HepG2 (cell line): ENCODE results near the gene ESRRB. TPM values are rescaled to one million over a fixed set of nuclear protein-coding genes. Genes with fewer than 3 reads are reported as not detected.

Source experiments
- ATAC-seq: fragments of 200-7000 bp; cut with Tn5 transposase; 3 replicates; pipeline ENCODE4 v1.9.1; 2020; ENCODE audit warnings: mild to moderate bottlenecking, moderate library complexity
- BruUV-seq: library from RNA; stranded (reverse); fragments of 400-500 nt; replicated peaks from 2 replicates; lab custom pipeline; 2021; lab: Mats Ljungman, UMichigan
- CTCF ChIA-PET: fragments of 300-600 bp; formaldehyde crosslinking; extraction: SDS; loops from one replicate; lab custom pipeline; 2021; ENCODE audit warnings: low total read pairs, inconsistent platforms, low intra/inter-chr PET ratio; lab: Yijun Ruan, JAX
- POLR2A ChIA-PET: fragments of 350-600 bp; sonication (Branson Sonifier 250); formaldehyde crosslinking; loops from one replicate; lab custom pipeline; 2020; ENCODE audit warnings: antibody characterized with exemption, inconsistent platforms; lab: Yijun Ruan, JAX
- DNase-seq: peaks from one replicate; pipeline ENCODE4 v3.0.0-alpha.2; 2015; ENCODE audit warnings: low spot score
- FAIRE-seq: peaks from 3 replicates; lab custom pipeline; 2011; peaks lifted over from hg19 to GRCh38; lab: Jason Lieb, UNC
- H2AFZ ChIP-seq: one replicate; pipeline ENCODE4 v1.6.1; 2011; ENCODE audit warnings: low read length, inconsistent platforms
- H3K27ac ChIP-seq: fragments of 300-600 bp; 3 replicates; pipeline ENCODE4 v1.8.0; 2011; ENCODE audit warnings: mixed run types, mild to moderate bottlenecking, mixed read lengths, low read length, inconsistent platforms; ENCODE audit not compliant: insufficient read depth; ENCODE audit errors: extremely low read length
- H3K27me3 ChIP-seq, 2 experiments: fragments of 200-600 bp in 1 of 2; 2 replicates in 1 of 2; 3 replicates in 1 of 2; pipeline versions ENCODE4 v1.6.0 to v1.8.0; 2011; ENCODE audit warnings: low read length in 2 of 2, mild to moderate bottlenecking in 2 of 2, moderate library complexity in 2 of 2, inconsistent platforms in 1 of 2; ENCODE audit not compliant: insufficient read depth in 2 of 2, control insufficient read depth in 1 of 2
- H3K36me3 ChIP-seq, 2 experiments: fragments of 200-600 bp in 1 of 2; replicated peaks in 1 of 2; 2 replicates in 1 of 2; 3 replicates in 1 of 2; pipeline versions ENCODE4 v1.5.1 to v1.8.0; 2011; ENCODE audit warnings: low read length in 2 of 2, inconsistent platforms in 1 of 2; ENCODE audit not compliant: insufficient read depth in 2 of 2, control insufficient read depth in 1 of 2
- H3K4me1 ChIP-seq: 2 replicates; pipeline ENCODE4 v1.5.1; 2012; ENCODE audit warnings: low read length, inconsistent platforms; ENCODE audit not compliant: insufficient read depth
- H3K4me2 ChIP-seq: 2 replicates; pipeline ENCODE4 v1.6.0; 2011; ENCODE audit warnings: low read depth, low read length, inconsistent platforms
- H3K4me3 ChIP-seq, 3 experiments: fragments of 200-600 bp in 1 of 3; sonication (generic), shearing (Covaris generic) in 1 of 3; replicated peaks in 1 of 3; 2 replicates each; pipeline ENCODE4 v1.5.1; 2011 to 2016; ENCODE audit warnings: low read length in 3 of 3, inconsistent platforms in 2 of 3, low read depth in 2 of 3, mild to moderate bottlenecking in 2 of 3, control low read depth in 1 of 3, mixed read lengths in 1 of 3; ENCODE audit not compliant: insufficient read depth in 1 of 3
- H3K79me2 ChIP-seq: one replicate; pipeline ENCODE4 v1.6.1; 2011; ENCODE audit warnings: low read length, inconsistent platforms; ENCODE audit not compliant: insufficient read depth
- H3K9ac ChIP-seq: 2 replicates; pipeline ENCODE4 v1.6.0; 2011; ENCODE audit warnings: mild to moderate bottlenecking, low read depth, low read length, inconsistent platforms; ENCODE audit not compliant: insufficient read depth
- H3K9me3 ChIP-seq: 2 replicates; pipeline ENCODE4 v1.5.1; 2012; ENCODE audit warnings: mild to moderate bottlenecking, low read length
- H4K20me1 ChIP-seq: 2 replicates; pipeline ENCODE4 v1.6.0; 2011; ENCODE audit warnings: inconsistent platforms, mild to moderate bottlenecking, low read length, moderate library complexity; ENCODE audit not compliant: insufficient read depth
- ARNT ChIP-seq: fragments of 450-650 bp; IDR thresholded peaks from 2 replicates; pipeline ENCODE4 v1.6.1; 2017
- CEBPB ChIP-seq: IDR thresholded peaks from 2 replicates; pipeline ENCODE4 v1.6.1; 2011; ENCODE audit warnings: low read depth, low read length, improper control_type of control experiment, borderline replicate concordance
- CEBPG ChIP-seq: IDR thresholded peaks from 2 replicates; pipeline ENCODE4 v1.6.1; 2016
- HDAC1 ChIP-seq: sonication (generic); formaldehyde crosslinking; IDR thresholded peaks from 2 replicates; pipeline ENCODE4 v1.5.1; 2020; ENCODE audit warnings: mild to moderate bottlenecking, missing genetic modification reagents
- STAG1 ChIP-seq: sonication (generic); formaldehyde crosslinking; IDR thresholded peaks from 2 replicates; pipeline ENCODE4 v1.4.0; 2020; ENCODE audit warnings: missing genetic modification reagents
- ZNF790 ChIP-seq: sonication (generic); formaldehyde crosslinking; IDR thresholded peaks from 2 replicates; pipeline ENCODE4 v1.8.0; 2022; ENCODE audit warnings: missing genetic modification reagents, mild to moderate bottlenecking, borderline replicate concordance
- ZZZ3 ChIP-seq: sonication (generic); formaldehyde crosslinking; IDR thresholded peaks from 2 replicates; pipeline ENCODE4 v1.4.0; 2020; ENCODE audit warnings: missing genetic modification reagents, mild to moderate bottlenecking, borderline replicate concordance
- WGBS: methylation state at CpG from one replicate; pipeline ENCODE4 v1.1.6; 2017; ENCODE audit warnings: low lambda C conversion rate; 5-methylcytosine and 5-hydroxymethylcytosine counted together
- in situ Hi-C: cut with HindIII; loops from 2 replicates; pipeline ENCODE4 v1.10.0; 2017; ENCODE audit warnings: low pct_unique_long_range_greater_than_20kb; ENCODE audit not compliant: extremely low pct_ligation_motif_present
- intact Hi-C: fragments of 100-400 bp; cut with micrococcal nuclease; formaldehyde crosslinking; loops from one replicate; pipeline ENCODE4 v1.10.0; 2022; ENCODE audit not compliant: unreplicated experiment
- polyA plus RNA-seq, 8 experiments: library from polyadenylated mRNA; depleted of rRNA in 3 of 8; stranded (reverse) in 7 of 8; unstranded in 1 of 8; fragments of >200 nt; fragmentation: Illumina TruSeq in 4 of 8; extraction: Trizol in 4 of 8; gene quantifications; 2 replicates each; pipeline versions ENCODE4 v1.2.1 to v1.2.3, GENCODE V29; 2011 to 2016; ENCODE audit warnings: low read depth in 4 of 8, missing spikeins in 1 of 8, mixed read lengths in 1 of 8; ENCODE audit not compliant: insufficient read depth in 1 of 8
- total RNA-seq, 5 experiments: library from RNA; depleted of rRNA; stranded (reverse); fragments of >200 nt; fragmentation: Illumina TruSeq; extraction: Trizol; gene quantifications; 2 replicates each; pipeline ENCODE4 v1.2.3, GENCODE V29; 2016; ENCODE audit warnings: low read depth in 1 of 5
- TF ChIP-seq, protein P1 (sequence below): sonication (generic); formaldehyde crosslinking; IDR thresholded peaks from 2 replicates; pipeline ENCODE4 v1.5.1; 2020; ENCODE audit warnings: mild to moderate bottlenecking, missing genetic modification reagents, borderline replicate concordance
- TF ChIP-seq, protein P2 (sequence below): sonication (generic); formaldehyde crosslinking; IDR thresholded peaks from 2 replicates; pipeline ENCODE4 v1.8.0; 2022; ENCODE audit warnings: missing genetic modification reagents, mild to moderate bottlenecking, moderate library complexity, borderline replicate concordance
- TF ChIP-seq, protein P3 (sequence below): sonication (generic); formaldehyde crosslinking; IDR thresholded peaks from 2 replicates; pipeline ENCODE4 v1.5.0; 2020; ENCODE audit warnings: mild to moderate bottlenecking, missing genetic modification reagents, moderate library complexity
- TF ChIP-seq, protein P4 (sequence below): sonication (generic); formaldehyde crosslinking; IDR thresholded peaks from 2 replicates; pipeline ENCODE4 v1.5.1; 2020; ENCODE audit warnings: missing genetic modification reagents, mild to moderate bottlenecking, borderline replicate concordance

Gene ESRRB
- total and polyA plus RNA-seq, 2 of the 13 experiments (the other 11 are each of a cell fraction or from before 2014, with no cell fraction given) = 0.04 to 0.33 TPM

DNA sequence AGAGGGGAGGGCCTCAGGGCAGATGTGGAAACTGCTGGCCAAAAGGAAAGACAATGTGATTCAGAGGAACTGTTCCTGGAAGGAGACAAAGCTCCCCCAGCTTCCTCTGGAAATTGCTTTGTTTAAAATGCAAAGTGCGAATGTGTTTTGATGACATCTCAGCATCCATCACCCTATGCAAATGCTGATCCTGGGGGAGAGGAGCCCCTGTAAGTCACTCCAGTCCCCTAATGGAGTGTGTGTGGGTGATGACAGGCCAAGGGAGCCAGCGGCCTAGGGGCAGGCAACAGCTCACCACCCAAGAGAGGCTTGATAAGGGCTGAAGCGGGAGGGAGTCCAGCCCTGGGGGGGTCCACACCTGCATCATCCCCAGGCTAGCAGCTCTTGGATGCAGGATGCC, 134.2 kb downstream of the ESRRB start (continued):
- TF ChIP-seq HDAC1 (CRISPR knock-in tag) = no peak

DNA sequence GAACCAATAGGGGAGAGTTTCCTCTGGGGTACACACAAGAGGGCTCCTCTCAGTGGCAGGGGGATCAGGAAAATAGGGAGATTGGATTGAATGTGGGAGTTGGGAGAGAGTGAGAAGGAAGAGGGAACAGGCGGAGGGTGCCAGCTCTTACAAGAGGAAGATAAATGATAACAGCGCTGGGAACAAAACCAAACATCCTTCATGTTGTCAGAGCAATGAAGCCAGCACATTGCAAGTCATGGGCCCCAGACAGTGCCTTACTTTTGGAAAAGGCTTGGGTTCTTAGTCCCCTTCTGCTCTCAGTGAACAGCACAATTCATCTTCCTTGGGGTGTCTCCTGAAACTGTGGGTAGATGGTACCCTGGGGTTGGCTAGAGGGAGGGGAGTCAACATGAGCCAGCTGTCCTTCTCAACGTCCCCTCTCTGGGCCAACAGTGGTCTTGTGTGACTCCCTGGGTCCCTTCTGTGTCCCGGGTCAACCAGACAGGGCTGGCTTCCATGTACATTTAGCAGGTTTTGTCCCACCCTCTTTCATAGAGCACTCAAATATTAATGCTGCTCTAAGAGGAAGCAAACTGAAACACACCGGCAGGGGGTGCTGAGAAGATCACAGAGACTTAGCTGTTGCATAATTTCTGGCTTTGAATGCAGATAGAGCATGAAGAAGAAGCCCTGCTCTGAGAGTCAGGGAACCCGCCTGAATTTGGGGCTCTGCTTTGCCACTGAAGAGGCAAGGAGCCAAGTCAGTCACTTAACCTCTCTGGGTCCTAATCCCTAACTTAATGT, 138.5 kb downstream of the ESRRB start:
- H3K36me3 ChIP-seq = no peaks in the 10 kb centered on the region
- H3K79me2 ChIP-seq = no peaks in the 10 kb centered on the region
- no peaks in the 10 kb centered on the region for H3K4me1 ChIP-seq
- no peaks in the 10 kb centered on the region for H3K9me3 ChIP-seq
- DNase-seq (peak; percentile 58), ATAC-seq (peak; percentile 76), FAIRE-seq (peak; percentile 44)
- POLR2A ChIA-PET = no interaction called here
- no peak overlapping the region for H3K4me2 ChIP-seq
- H3K27me3 ChIP-seq = peaks cover 0 to 13% of the 10 kb centered on the region in 2 experiments; a peak in 3 of 5 replicates
- no peak overlapping the region for H3K4me3 ChIP-seq
- H2AFZ ChIP-seq = no peak overlapping the region
- intact Hi-C loops (loop anchor here (1.0 kb wide), 1 partner anchor 131 kb away; no protein-coding TSS in a partner anchor), in situ Hi-C loops (loop anchor here (5.0 kb wide), 1 partner anchor 133 kb away; no protein-coding TSS in a partner anchor)
- BruUV-seq = no TSS peak
- no peaks in the 10 kb centered on the region for H4K20me1 ChIP-seq
- CTCF ChIA-PET = interaction anchor here (1.8 to 2.4 kb wide), 2 partner anchors 130 to 133 kb away, joined by 4 to 12 read pairs; no protein-coding TSS in a partner anchor
- no peak overlapping the region for H3K27ac ChIP-seq
- 3% methylated on average over 4 of the region's 6 CpGs for WGBS
- H3K9ac ChIP-seq = no peak overlapping the region
- TF ChIP-seq, protein P1, sequence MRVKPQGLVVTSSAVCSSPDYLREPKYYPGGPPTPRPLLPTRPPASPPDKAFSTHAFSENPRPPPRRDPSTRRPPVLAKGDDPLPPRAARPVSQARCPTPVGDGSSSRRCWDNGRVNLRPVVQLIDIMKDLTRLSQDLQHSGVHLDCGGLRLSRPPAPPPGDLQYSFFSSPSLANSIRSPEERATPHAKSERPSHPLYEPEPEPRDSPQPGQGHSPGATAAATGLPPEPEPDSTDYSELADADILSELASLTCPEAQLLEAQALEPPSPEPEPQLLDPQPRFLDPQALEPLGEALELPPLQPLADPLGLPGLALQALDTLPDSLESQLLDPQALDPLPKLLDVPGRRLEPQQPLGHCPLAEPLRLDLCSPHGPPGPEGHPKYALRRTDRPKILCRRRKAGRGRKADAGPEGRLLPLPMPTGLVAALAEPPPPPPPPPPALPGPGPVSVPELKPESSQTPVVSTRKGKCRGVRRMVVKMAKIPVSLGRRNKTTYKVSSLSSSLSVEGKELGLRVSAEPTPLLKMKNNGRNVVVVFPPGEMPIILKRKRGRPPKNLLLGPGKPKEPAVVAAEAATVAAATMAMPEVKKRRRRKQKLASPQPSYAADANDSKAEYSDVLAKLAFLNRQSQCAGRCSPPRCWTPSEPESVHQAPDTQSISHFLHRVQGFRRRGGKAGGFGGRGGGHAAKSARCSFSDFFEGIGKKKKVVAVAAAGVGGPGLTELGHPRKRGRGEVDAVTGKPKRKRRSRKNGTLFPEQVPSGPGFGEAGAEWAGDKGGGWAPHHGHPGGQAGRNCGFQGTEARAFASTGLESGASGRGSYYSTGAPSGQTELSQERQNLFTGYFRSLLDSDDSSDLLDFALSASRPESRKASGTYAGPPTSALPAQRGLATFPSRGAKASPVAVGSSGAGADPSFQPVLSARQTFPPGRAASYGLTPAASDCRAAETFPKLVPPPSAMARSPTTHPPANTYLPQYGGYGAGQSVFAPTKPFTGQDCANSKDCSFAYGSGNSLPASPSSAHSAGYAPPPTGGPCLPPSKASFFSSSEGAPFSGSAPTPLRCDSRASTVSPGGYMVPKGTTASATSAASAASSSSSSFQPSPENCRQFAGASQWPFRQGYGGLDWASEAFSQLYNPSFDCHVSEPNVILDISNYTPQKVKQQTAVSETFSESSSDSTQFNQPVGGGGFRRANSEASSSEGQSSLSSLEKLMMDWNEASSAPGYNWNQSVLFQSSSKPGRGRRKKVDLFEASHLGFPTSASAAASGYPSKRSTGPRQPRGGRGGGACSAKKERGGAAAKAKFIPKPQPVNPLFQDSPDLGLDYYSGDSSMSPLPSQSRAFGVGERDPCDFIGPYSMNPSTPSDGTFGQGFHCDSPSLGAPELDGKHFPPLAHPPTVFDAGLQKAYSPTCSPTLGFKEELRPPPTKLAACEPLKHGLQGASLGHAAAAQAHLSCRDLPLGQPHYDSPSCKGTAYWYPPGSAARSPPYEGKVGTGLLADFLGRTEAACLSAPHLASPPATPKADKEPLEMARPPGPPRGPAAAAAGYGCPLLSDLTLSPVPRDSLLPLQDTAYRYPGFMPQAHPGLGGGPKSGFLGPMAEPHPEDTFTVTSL (CRISPR knock-in tag) = no peak
- TF ChIP-seq CEBPG (peak; percentile 88), ZNF790 (CRISPR knock-in tag) (no peak), CEBPB (peak; percentile 79), ARNT (no peak), ZZZ3 (no peak), STAG1 (CRISPR knock-in tag) (0 out of 2 replicates have a peak, but pooled peaks have one; percentile 20)
- TF ChIP-seq, protein P2, sequence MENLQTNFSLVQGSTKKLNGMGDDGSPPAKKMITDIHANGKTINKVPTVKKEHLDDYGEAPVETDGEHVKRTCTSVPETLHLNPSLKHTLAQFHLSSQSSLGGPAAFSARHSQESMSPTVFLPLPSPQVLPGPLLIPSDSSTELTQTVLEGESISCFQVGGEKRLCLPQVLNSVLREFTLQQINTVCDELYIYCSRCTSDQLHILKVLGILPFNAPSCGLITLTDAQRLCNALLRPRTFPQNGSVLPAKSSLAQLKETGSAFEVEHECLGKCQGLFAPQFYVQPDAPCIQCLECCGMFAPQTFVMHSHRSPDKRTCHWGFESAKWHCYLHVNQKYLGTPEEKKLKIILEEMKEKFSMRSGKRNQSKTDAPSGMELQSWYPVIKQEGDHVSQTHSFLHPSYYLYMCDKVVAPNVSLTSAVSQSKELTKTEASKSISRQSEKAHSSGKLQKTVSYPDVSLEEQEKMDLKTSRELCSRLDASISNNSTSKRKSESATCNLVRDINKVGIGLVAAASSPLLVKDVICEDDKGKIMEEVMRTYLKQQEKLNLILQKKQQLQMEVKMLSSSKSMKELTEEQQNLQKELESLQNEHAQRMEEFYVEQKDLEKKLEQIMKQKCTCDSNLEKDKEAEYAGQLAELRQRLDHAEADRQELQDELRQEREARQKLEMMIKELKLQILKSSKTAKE (CRISPR knock-in tag) = no peak
- TF ChIP-seq, protein P3, sequence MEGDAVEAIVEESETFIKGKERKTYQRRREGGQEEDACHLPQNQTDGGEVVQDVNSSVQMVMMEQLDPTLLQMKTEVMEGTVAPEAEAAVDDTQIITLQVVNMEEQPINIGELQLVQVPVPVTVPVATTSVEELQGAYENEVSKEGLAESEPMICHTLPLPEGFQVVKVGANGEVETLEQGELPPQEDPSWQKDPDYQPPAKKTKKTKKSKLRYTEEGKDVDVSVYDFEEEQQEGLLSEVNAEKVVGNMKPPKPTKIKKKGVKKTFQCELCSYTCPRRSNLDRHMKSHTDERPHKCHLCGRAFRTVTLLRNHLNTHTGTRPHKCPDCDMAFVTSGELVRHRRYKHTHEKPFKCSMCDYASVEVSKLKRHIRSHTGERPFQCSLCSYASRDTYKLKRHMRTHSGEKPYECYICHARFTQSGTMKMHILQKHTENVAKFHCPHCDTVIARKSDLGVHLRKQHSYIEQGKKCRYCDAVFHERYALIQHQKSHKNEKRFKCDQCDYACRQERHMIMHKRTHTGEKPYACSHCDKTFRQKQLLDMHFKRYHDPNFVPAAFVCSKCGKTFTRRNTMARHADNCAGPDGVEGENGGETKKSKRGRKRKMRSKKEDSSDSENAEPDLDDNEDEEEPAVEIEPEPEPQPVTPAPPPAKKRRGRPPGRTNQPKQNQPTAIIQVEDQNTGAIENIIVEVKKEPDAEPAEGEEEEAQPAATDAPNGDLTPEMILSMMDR = peak; percentile 61
- TF ChIP-seq, protein P4, sequence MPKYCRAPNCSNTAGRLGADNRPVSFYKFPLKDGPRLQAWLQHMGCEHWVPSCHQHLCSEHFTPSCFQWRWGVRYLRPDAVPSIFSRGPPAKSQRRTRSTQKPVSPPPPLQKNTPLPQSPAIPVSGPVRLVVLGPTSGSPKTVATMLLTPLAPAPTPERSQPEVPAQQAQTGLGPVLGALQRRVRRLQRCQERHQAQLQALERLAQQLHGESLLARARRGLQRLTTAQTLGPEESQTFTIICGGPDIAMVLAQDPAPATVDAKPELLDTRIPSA (CRISPR knock-in tag) = no peak
